AG09309 (cell line): ENCODE data around the gene NOP14.

Experiments used
- DNase-seq: peaks from one replicate; pipeline ENCODE4 v3.0.0-alpha.2; 2010; ENCODE audit warnings: low read depth
- H3K4me3 ChIP-seq: 2 replicates; pipeline ENCODE4 v1.5.1; 2011; ENCODE audit warnings: mild to moderate bottlenecking, low read depth, low read length, moderate library complexity; ENCODE audit not compliant: control insufficient read depth
- CTCF ChIP-seq: IDR thresholded peaks from 2 replicates; pipeline ENCODE4 v1.5.1; 2011; ENCODE audit warnings: mild to moderate bottlenecking, low read depth, low read length, inconsistent platforms; ENCODE audit not compliant: insufficient read depth, control insufficient read depth; ENCODE audit errors: missing control alignments

The NOP14 gene

GRCh38 chr4:2944586-2945526, 18.4 kb downstream of the NOP14 start:
- TF ChIP-seq CTCF, result no peak
- H3K4me3 ChIP-seq, result no peak overlapping the region
- DNase-seq, result no peak

- no peak overlapping the region for H3K4me3 ChIP-seq
- DNase-seq, result no peak
- no peak for TF ChIP-seq CTCF
Measured at GRCh38 chr4:2944091-2944482, 19.1 kb downstream of the NOP14 start.

GRCh38 chr4:2943364-2944090, 19.7 kb downstream of the NOP14 start:
- no peak for DNase-seq
- no peak for TF ChIP-seq CTCF
- no peak overlapping the region for H3K4me3 ChIP-seq

- H3K4me3 ChIP-seq, result no peak overlapping the region
- TF ChIP-seq CTCF, result no peak
- DNase-seq, result no peak
Measured at GRCh38 chr4:2942532-2943363, 20.5 kb downstream of the NOP14 start.

GRCh38 chr4:2942037-2942531, 21.1 kb downstream of the NOP14 start:
- no peak for DNase-seq
- H3K4me3 ChIP-seq, result no peak overlapping the region
- TF ChIP-seq CTCF, result no peak
